ENCODE data around the gene CCNK. TPM values are rescaled to one million over a fixed set of nuclear protein-coding genes. Genes with fewer than 3 reads are reported as not detected.

Gene CCNK
- total and polyA plus RNA-seq, 10 of the 15 experiments (the other 5 are each of a cell fraction or from before 2014, with no cell fraction given), result 10.8 to 88.0 (median 22.5) TPM

DNA sequence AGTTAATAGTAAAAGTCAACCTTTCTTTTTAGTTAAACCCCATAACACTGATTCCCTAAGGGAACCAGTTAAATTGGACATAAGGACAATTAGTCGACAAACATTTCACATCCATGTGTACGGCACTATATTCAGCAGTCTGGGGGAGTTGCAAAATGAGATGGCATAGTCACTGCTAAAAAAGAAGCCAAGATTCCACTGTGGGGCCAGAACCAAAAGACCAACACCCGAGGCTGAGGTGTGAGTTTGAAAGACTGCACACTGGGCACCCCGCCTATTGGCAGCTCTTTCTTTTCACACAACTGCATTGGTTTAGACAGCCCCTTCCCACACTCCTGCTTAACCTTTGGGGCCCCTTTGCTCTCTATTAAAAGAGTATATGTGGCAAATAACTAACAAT lies 17.2 kb upstream of the CCNK start:
- intact Hi-C loops (cut with micrococcal nuclease; ENCODE audit: unreplicated experiment) (no loop called here), in situ Hi-C loops (cut with MboI) (no loop called here)
- Histone ChIP-seq H3K9ac (ENCODE audit: control insufficient read depth, insufficient read depth, low read length) (no peak overlapping the region), H3K4me1 (ENCODE audit: control insufficient read depth, insufficient read depth, low read length) (no peaks in the 10 kb centered on the region), H3K9me3 (replicated peaks; ENCODE audit: control insufficient read depth, insufficient read depth, low read length) (no peaks in the 10 kb centered on the region), H3K4me2 (ENCODE audit: control insufficient read depth, insufficient read depth) (no peak overlapping the region), H3K27me3 (replicated peaks in 1 of 2; ENCODE audit: control insufficient read depth in 2 of 2, insufficient read depth in 2 of 2, low read length in 1 of 2) (no peaks in the 10 kb centered on the region), H3K4me3 (no peak overlapping the region), H3K27ac (ENCODE audit: control insufficient read depth, insufficient read depth) (no peak overlapping the region), H4K20me1 (ENCODE audit: control insufficient read depth, insufficient read depth) (no peaks in the 10 kb centered on the region), H3K36me3 (ENCODE audit: control insufficient read depth in 2 of 2, insufficient read depth in 2 of 2, low read length in 1 of 2) (peaks cover 23 to 29% of the 10 kb centered on the region in 2 experiments), H3K79me2 (ENCODE audit: control insufficient read depth, insufficient read depth, low read length) (peaks cover 5% of the 10 kb centered on the region), H2AFZ (ENCODE audit: control insufficient read depth, low read depth, low read length) (no peak overlapping the region)
- ATAC-seq (no peak), FAIRE-seq (no peak), DNase-seq (ENCODE audit: low read depth, low spot score) (no peak)
- BruUV-seq (replicated peaks), result no TSS peak
- SMC1A ChIA-PET (ENCODE audit: uncharacterized antibody, unreplicated experiment), result no interaction called here
- RAD21 ChIA-PET (ENCODE audit: unreplicated experiment), result no interaction called here
- POLR2A ChIA-PET, result no interaction called here
- CTCF ChIA-PET, result no interaction called here
- TF ChIP-seq ASH2L (IDR thresholded peaks at IDR 0.05; ENCODE audit: borderline replicate concordance, low read depth), result no peak
- TF ChIP-seq, protein P1, sequence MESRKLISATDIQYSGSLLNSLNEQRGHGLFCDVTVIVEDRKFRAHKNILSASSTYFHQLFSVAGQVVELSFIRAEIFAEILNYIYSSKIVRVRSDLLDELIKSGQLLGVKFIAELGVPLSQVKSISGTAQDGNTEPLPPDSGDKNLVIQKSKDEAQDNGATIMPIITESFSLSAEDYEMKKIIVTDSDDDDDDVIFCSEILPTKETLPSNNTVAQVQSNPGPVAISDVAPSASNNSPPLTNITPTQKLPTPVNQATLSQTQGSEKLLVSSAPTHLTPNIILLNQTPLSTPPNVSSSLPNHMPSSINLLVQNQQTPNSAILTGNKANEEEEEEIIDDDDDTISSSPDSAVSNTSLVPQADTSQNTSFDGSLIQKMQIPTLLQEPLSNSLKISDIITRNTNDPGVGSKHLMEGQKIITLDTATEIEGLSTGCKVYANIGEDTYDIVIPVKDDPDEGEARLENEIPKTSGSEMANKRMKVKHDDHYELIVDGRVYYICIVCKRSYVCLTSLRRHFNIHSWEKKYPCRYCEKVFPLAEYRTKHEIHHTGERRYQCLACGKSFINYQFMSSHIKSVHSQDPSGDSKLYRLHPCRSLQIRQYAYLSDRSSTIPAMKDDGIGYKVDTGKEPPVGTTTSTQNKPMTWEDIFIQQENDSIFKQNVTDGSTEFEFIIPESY (IDR thresholded peaks at IDR 0.05), result no peak
- no peak for TF ChIP-seq MYC (IDR thresholded peaks at IDR 0.05; ENCODE audit: insufficient read depth, insufficient read length, insufficient replicate concordance, low read length, severe bottlenecking)
- no peak for TF ChIP-seq HDGF (IDR thresholded peaks at IDR 0.05)
- no peak for TF ChIP-seq TCF3 (IDR thresholded peaks at IDR 0.05; ENCODE audit: borderline replicate concordance, insufficient read depth, low read depth, low read length)
- no peak for TF ChIP-seq KLF5 (IDR thresholded peaks at IDR 0.05; ENCODE audit: partially characterized antibody)
- TF ChIP-seq, protein P2, sequence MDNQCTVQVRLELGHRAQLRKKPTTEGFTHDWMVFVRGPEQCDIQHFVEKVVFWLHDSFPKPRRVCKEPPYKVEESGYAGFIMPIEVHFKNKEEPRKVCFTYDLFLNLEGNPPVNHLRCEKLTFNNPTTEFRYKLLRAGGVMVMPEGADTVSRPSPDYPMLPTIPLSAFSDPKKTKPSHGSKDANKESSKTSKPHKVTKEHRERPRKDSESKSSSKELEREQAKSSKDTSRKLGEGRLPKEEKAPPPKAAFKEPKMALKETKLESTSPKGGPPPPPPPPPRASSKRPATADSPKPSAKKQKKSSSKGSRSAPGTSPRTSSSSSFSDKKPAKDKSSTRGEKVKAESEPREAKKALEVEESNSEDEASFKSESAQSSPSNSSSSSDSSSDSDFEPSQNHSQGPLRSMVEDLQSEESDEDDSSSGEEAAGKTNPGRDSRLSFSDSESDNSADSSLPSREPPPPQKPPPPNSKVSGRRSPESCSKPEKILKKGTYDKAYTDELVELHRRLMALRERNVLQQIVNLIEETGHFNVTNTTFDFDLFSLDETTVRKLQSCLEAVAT (IDR thresholded peaks at IDR 0.05), result no peak
- no peak for TF ChIP-seq NR2C2 (IDR thresholded peaks at IDR 0.05; ENCODE audit: borderline replicate concordance, control insufficient read depth, insufficient read length, low read depth)
- no peak for TF ChIP-seq ZNF207 (IDR thresholded peaks at IDR 0.05; ENCODE audit: borderline replicate concordance)
- TF ChIP-seq ZBED1 (IDR thresholded peaks at IDR 0.05; ENCODE audit: borderline replicate concordance), result no peak
- TF ChIP-seq DPF2 (IDR thresholded peaks at IDR 0.05), result no peak
- 99% methylated on average over 4 of the region's 4 CpGs for WGBS (ENCODE audit: insufficient coverage, insufficient replicate concordance, low lambda C conversion rate, missing lambda C conversion rate)

Data from GM12878 (cell line).